GM18951 (cell line): ENCODE measurements around the gene CCDC190.
"Not testable (repeated sequence)": the region's sequence is repeated elsewhere in the genome, so short reads cannot be mapped to it uniquely, and the experiment has no call there.

ENCODE experiments used
- POLR2A ChIP-seq: IDR thresholded peaks from 4 replicates; pipeline ENCODE4 v1.6.1; 2011; ENCODE audit warnings: mild to moderate bottlenecking; ENCODE audit not compliant: insufficient read length, insufficient read depth; ENCODE audit errors: extremely low read depth
- in situ Hi-C: fragments of 300-500 bp; cut with MboI; formaldehyde crosslinking; loops from one replicate; pipeline ENCODE4 v1.12.0; 2022; ENCODE audit warnings: low sequenced_read_pairs, mixed read lengths, inconsistent platforms; ENCODE audit not compliant: unreplicated experiment

Gene CCDC190

DNA sequence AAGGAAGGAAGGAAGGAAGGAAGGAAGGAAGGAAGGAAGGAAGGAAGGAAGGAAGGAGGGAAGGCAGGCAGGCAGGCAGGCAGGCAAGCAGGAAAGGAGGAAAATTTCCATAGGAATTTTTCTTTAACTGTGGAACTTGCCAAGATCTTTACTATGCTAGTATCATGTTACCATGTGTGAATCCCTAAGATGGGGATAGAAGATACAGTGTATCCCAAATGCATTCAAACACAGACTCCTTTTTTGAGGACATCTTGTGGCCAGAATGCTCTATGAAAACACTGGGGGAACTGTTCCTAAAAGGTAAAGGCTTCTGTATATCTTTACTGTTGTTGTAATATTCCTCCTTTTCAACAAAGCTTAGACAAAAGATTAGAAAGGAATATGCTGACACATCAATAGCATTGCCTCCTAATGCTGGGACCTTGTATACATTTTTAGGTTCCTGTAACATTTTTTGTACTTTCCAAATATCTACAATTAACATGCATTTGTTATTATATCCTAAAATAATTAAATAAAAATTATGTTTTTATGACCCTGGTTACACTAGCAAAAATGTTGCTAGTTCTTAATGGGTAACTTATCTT, 20.6 kb downstream of the CCDC190 start:
- TF ChIP-seq POLR2A = no peak
- in situ Hi-C loops = no loop called here

DNA sequence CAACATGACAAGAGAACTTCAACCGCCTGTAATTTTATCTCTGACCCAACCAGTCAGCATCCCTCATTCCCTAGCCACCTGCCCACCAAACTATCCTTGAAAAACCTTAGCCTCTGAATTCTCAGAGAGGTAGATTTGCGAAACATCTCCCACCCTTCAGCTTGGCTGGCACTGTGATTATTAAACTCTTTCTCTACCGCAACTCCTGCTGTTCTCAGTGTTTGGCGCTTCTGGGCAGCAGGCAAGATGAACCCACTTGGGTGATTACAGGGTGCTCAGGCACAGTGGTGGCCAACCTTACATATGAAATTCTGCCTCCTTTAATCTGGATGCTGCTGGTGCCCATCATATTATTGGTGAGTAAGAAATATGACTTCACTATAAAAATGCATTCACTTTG, 22.1 kb downstream of the CCDC190 start:
- in situ Hi-C loops = no loop called here
- no peak for TF ChIP-seq POLR2A

DNA sequence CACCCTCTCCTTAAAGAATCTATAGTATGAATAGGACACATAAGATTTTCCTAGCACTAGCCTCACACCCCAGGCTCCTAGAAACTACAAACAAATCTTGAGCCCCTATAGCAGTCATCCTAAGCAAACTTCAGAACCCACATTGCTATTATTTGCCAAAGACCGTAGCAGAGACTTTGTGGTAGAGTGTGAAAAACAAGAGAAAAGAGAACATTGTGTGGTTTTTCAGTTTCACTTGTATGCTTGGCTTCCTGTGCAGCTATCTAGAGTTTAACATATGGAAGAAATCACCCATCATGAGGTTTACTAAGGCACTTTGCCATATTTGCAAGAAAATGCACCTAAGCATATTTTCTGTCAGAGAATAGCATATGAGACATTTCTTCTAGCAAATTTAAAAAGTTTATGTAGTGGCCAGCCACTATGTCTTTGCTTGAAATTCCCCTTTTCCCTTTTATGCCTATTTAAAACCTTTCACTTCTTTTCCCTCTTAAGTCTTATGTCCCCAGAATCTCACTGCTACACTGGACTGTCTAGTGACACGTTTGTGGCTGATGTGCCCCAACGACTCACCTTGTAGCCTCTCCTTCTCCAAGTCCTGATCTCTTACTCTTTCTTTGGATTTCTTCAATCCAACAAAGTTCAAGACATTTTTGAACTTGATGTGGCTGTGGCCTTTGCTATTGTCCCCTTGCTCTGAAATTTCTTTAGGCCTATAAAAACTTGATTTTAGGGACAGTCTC, 25.6 kb downstream of the CCDC190 start:
- no peak for TF ChIP-seq POLR2A
- in situ Hi-C loops = no loop called here

DNA sequence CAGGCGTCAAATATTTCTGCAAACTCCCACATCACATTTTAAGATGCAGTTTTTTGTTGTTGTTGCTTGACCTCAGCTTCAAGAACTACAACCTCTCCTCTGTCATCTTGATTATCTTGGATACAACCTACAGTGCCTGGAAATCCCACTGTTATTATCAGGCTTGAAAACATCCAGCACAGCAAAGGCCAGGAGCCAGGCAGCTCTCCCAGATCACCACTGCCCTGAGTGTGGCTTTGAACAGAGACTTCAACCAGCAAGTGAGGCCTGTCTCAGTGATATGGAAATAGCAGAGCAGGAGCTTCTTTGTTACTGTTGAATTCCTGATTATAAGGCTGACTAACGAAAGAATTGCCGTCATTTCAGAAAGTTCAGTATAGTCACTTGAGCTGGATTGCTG, 28.5 kb downstream of the CCDC190 start:
- in situ Hi-C loops = no loop called here
- TF ChIP-seq POLR2A = no peak

DNA sequence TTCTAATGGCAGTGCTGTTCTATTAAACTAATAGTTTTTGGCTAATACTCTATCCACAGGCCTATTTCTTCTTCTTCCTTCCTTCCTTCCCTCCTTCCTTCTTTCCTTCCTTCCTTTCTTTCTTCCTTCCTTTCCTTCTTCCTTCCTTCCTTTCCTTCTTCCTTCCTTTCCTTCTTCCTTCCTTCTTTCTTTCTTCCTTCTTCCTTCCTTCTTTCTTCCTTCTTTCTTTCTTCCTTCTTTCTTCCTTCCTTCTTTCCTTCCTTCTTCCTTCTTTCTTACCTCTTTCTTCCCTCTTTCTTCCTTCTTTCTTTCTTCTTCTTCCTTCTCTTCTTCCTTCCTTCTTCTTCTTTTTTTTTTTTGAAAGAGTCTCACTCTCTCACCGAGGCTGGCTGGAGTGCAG, 31.7 kb downstream of the CCDC190 start:
- in situ Hi-C loops = no loop called here

DNA sequence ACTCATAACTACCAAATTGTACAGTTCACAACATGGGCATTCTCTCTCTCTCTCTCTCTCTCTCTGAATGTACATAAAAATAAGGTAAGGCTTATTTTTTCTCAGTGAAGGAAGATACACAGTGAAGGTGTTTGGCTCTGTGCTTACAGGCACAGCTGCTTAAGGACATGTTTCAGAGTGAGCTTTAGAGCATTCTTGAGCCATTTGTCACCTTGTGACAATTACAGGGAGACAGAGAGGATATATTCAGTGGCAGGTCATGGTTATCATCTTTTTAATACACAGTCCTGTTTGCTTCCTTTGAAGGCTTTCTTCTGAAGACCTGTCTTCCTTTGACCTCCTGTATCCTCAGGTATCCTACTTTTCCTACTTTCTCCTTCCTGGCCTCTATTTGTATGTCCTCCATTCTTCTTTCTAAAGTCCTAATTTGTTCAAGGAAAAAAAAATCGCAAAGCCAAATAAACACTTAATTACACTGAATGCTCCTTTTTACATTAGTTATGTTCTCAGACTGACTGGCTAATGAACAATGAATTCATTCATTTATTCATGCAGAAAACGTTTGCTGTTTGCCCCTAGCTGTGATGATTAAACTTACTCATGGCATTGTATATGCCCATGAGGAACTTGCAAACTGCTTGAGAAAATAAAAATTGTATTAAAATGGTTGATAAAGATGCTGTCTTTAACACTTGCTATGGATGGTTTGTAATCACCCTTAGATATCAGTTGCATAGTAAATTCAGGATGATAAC, 37.0 kb downstream of the CCDC190 start:
- in situ Hi-C loops = no loop called here
- no peak for TF ChIP-seq POLR2A

More for the DNA sequence above, 31.7 kb downstream of the CCDC190 start:
- no peak for TF ChIP-seq POLR2A

DNA sequence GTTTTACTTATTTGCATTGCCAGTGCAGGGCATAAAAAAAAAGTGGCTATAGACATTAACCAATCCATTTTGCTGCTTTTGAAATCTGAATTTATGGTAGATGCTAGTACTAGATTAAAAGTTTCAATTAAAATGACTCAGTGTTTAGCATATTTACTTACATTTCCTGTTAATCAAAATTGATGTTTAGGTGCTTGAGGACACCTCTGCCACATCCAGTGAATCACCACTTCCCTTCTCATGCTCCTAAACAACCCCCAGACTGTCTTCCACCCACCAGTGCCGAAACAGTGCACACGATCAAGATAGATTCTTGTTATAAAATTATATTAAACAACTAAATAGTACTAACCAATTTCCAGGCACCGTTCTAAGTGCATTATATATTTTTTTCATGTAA, 37.7 kb downstream of the CCDC190 start:
- TF ChIP-seq POLR2A = no peak
- in situ Hi-C loops = no loop called here

DNA sequence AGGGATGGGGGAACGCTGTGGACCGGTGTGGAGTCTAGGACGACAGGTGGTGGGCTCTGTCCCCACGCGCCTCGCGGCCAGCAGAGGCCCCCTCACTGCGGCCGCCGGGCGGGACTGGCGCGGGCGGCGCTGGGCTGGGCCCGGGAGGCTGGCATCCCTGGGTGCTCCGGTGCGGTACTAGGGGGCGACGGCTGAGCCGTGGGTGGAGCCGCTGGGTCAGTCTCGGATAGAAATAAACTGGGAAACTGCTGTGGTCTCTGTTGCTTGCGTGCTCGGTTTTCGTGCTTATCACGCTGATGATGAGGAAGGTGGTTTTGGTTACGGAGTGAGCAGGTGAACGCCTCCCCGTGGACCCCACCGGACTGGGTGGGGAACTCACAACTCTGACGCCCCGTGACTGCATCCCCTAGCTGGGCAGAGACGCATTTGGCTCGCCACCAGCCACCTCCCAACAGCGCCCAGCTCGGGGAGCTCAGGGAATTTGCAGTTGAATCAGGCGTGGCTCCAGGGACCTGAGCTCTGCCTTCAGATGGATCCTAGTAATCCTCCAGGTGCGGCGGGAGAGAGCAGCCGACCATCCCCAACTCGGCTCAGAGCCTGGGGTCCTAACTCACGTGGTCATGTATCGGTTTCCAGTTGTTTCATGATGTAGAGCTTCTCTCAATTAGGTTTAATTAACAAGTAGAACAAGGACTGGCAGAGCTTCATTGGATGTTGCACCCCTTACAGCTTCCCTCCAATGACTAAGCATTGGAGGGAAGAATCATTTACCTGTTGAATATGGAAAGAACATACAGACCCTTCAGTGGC, 38.4 kb downstream of the CCDC190 start:
- in situ Hi-C loops = no loop called here
- no peak for TF ChIP-seq POLR2A

DNA sequence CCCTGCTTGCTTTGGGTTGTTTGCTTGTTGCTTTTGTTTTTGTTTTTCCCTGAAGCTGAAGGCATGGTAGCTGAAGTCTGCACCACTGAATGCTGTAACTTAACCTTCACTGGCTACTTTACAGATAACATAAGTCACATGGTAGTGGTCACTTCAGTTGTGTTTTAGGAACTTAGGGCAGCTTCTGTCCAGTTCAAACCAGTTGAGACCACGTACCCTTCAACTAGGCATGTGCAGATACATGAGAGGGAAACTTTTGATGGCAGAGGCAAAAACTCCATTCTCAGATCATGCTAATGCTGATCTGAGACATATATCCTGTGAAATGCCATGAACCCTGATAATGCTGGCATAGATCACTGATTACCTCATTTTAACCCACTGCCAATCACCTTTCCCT, 42.3 kb downstream of the CCDC190 start:
- in situ Hi-C loops = not testable (repeated sequence)

DNA sequence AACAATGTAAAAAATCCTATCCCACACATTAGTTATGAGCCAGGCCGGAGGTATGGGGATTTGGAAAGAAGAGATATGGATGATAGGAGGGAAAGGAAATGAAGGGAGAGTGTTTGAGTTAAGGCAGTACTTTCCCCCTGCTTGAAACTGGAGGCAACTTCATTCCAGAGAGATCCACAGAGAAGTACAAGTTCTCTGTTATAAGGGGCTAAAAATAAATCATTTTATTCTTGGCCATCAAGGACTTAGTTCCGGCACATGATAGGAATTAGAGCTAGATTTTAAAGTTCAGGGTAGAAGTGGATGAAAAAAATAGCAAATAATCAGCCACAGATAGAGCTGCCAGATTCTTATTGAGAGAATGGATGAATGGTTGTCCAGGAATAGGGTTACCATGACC, 42.8 kb downstream of the CCDC190 start:
- in situ Hi-C loops = not testable (repeated sequence)

DNA sequence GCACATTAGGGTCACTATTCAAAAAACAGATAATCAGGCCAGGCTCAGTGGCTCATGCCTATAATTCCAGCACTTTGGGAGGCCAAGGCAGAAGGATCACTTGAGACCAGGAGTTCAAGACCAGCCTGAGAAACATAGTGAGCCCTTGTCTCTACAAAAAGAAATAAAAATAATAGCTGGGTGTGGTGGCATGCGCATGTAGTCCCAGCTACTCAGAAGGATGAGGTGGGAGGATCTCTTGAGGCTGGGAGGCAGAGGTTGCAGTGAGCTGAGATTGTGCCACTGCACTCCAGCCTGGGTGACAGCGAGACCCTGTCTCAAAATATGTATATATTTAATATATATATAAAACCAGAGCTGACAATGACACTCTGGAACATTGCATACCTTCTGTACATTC, 48.6 kb downstream of the CCDC190 start:
- in situ Hi-C loops = not testable (repeated sequence)

DNA sequence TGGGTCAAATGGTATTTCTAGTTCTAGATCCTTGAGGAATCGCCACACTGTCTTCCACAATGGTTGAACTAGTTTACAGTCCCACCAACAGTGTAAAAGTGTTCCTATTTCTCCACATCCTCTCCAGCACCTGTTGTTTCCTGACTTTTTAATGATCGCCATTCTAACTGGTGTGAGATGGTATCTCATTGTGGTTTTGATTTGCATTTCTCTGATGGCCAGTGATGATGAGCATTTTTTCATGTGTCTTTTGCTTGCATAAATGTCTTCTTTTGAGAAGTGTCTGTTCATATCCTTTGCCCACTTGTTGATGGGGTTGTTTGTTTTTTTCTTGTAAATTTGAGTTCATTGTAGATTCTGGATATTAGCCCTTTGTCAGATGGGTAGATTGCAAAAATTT, 53.5 kb downstream of the CCDC190 start:
- in situ Hi-C loops = not testable (repeated sequence)
